H9 (cell line): ENCODE measurements around the gene SH2D1B. TPM values are rescaled to one million over a fixed set of nuclear protein-coding genes. Genes with fewer than 3 reads are reported as not detected.

Experiments
- DNase-seq: peaks from one replicate; pipeline ENCODE4 v3.0.0-alpha.2; 2017
- H2AFZ ChIP-seq: one replicate; pipeline ENCODE4 v1.6.1; 2013; ENCODE audit warnings: mild to moderate bottlenecking, low read length, control low read depth, moderate library complexity
- H2AK5ac ChIP-seq: 2 replicates; pipeline ENCODE4 v1.6.1; 2013; ENCODE audit warnings: low read length, control low read depth, mixed read lengths; ENCODE audit not compliant: insufficient read length
- H2BK120ac ChIP-seq: one replicate; pipeline ENCODE4 v1.6.1; 2013; ENCODE audit warnings: low read depth, mild to moderate bottlenecking, low read length, control low read depth, inconsistent platforms; ENCODE audit not compliant: poor library complexity, severe bottlenecking
- H2BK12ac ChIP-seq: 2 replicates; pipeline ENCODE4 v1.6.1; 2013; ENCODE audit warnings: low read length, control low read depth, mixed read lengths, low read depth; ENCODE audit not compliant: insufficient read length
- H2BK15ac ChIP-seq: 2 replicates; pipeline ENCODE4 v1.6.1; 2013; ENCODE audit warnings: low read depth, low read length, control low read depth
- H2BK20ac ChIP-seq: one replicate; pipeline ENCODE4 v1.6.1; 2013; ENCODE audit warnings: low read depth, mild to moderate bottlenecking, low read length, control low read depth, inconsistent platforms; ENCODE audit not compliant: poor library complexity, severe bottlenecking
- H2BK5ac ChIP-seq: 2 replicates; pipeline ENCODE4 v1.6.1; 2013; ENCODE audit warnings: low read length, control low read depth, mixed read lengths; ENCODE audit not compliant: insufficient read length
- H3K14ac ChIP-seq: 2 replicates; pipeline ENCODE4 v1.6.1; 2013; ENCODE audit warnings: low read length, control low read depth; ENCODE audit not compliant: insufficient read depth
- H3K18ac ChIP-seq: 2 replicates; pipeline ENCODE4 v1.6.1; 2013; ENCODE audit warnings: low read depth, mild to moderate bottlenecking, mixed read lengths, low read length, control low read depth; ENCODE audit not compliant: insufficient read length
- H3K23ac ChIP-seq: 2 replicates; pipeline ENCODE4 v1.6.1; 2013; ENCODE audit warnings: low read length, control low read depth, mixed read lengths, low read depth; ENCODE audit not compliant: insufficient read length
- H3K23me2 ChIP-seq: 2 replicates; pipeline ENCODE4 v1.6.1; 2013; ENCODE audit warnings: low read depth, mild to moderate bottlenecking, mixed read lengths, low read length, control low read depth; ENCODE audit not compliant: insufficient read length, poor library complexity, severe bottlenecking
- H3K27ac ChIP-seq: 2 replicates; pipeline ENCODE4 v1.5.1; 2013; ENCODE audit warnings: low read length, control low read depth, mixed read lengths, low read depth; ENCODE audit not compliant: insufficient read length
- H3K27me3 ChIP-seq: 2 replicates; pipeline ENCODE4 v1.6.1; 2013; ENCODE audit warnings: low read length, control low read depth, inconsistent platforms; ENCODE audit not compliant: insufficient read depth
- H3K4ac ChIP-seq: 2 replicates; pipeline ENCODE4 v1.6.1; 2013; ENCODE audit warnings: low read depth, mild to moderate bottlenecking, control low read depth, inconsistent platforms, low read length, moderate library complexity
- H3K4me1 ChIP-seq: 2 replicates; pipeline ENCODE4 v1.6.1; 2013; ENCODE audit warnings: low read length, control low read depth, inconsistent platforms; ENCODE audit not compliant: insufficient read depth
- H3K4me2 ChIP-seq: 2 replicates; pipeline ENCODE4 v1.6.1; 2013; ENCODE audit warnings: low read length, control low read depth, mixed read lengths; ENCODE audit not compliant: insufficient read length, insufficient read depth
- H3K56ac ChIP-seq: 2 replicates; pipeline ENCODE4 v1.6.1; 2013; ENCODE audit warnings: low read depth, mild to moderate bottlenecking, mixed read lengths, low read length, control low read depth; ENCODE audit not compliant: insufficient read length
- H3K79me1 ChIP-seq: 2 replicates; pipeline ENCODE4 v1.6.1; 2013; ENCODE audit warnings: low read depth, mild to moderate bottlenecking, moderate library complexity, low read length, control low read depth, inconsistent platforms; ENCODE audit not compliant: insufficient read depth, poor library complexity, severe bottlenecking
- H3K79me2 ChIP-seq: 2 replicates; pipeline ENCODE4 v1.6.1; 2013; ENCODE audit warnings: low read length, control low read depth, inconsistent platforms; ENCODE audit not compliant: insufficient read depth
- H3K9ac ChIP-seq: 2 replicates; pipeline ENCODE4 v1.6.1; 2013; ENCODE audit warnings: low read length, control low read depth, mixed read lengths; ENCODE audit not compliant: insufficient read length; ENCODE audit errors: extremely low read depth
- H3K9me3 ChIP-seq: one replicate; pipeline ENCODE4 v1.6.1; 2013; ENCODE audit warnings: low read depth, low read length, inconsistent platforms; ENCODE audit not compliant: control insufficient read depth
- H3T11ph ChIP-seq: one replicate; pipeline ENCODE4 v1.6.1; 2013; ENCODE audit warnings: mild to moderate bottlenecking, low read length, control low read depth, inconsistent platforms
- H4K20me1 ChIP-seq: one replicate; pipeline ENCODE4 v1.6.1; 2013; ENCODE audit not compliant: control insufficient read depth, insufficient read length, insufficient read depth
- H4K5ac ChIP-seq: 2 replicates; pipeline ENCODE4 v1.6.1; 2013; ENCODE audit warnings: low read depth, mild to moderate bottlenecking, mixed read lengths, low read length, control low read depth; ENCODE audit not compliant: insufficient read length
- H4K8ac ChIP-seq: replicated peaks from 2 replicates; pipeline ENCODE4 v1.6.1; 2013; ENCODE audit warnings: low read length, control low read depth, mixed read lengths, low read depth; ENCODE audit not compliant: insufficient read length
- H4K91ac ChIP-seq: 2 replicates; pipeline ENCODE4 v1.6.1; 2013; ENCODE audit warnings: low read depth, mild to moderate bottlenecking, moderate library complexity, mixed read lengths, low read length, control low read depth; ENCODE audit not compliant: insufficient read length
- H3K27ac Mint-ChIP-seq, 3 experiments: 2 replicates in 2 of 3; 3 replicates in 1 of 3; pipeline ENCODE4 v1.8.0; 2020 to 2021; ENCODE audit warnings: mixed read lengths in 3 of 3, mild to moderate bottlenecking in 1 of 3, moderate library complexity in 1 of 3
- H3K27me3 Mint-ChIP-seq: 2 replicates; pipeline ENCODE4 v1.8.0; 2021; ENCODE audit warnings: low read depth, mild to moderate bottlenecking, moderate library complexity, mixed read lengths
- H3K36me3 Mint-ChIP-seq, 3 experiments: 2 replicates in 2 of 3; 3 replicates in 1 of 3; pipeline ENCODE4 v1.8.0; 2020 to 2021; ENCODE audit warnings: low read depth in 3 of 3, mixed read lengths in 3 of 3; ENCODE audit not compliant: insufficient read depth in 1 of 3
- H3K4me1 Mint-ChIP-seq, 2 experiments: 2 replicates each; pipeline ENCODE4 v1.8.0; 2020; ENCODE audit warnings: mixed read lengths in 2 of 2
- H3K4me3 Mint-ChIP-seq, 2 experiments: 2 replicates in 1 of 2; 3 replicates in 1 of 2; pipeline ENCODE4 v1.8.0; 2020 to 2021; ENCODE audit warnings: mild to moderate bottlenecking in 2 of 2, mixed read lengths in 2 of 2, moderate library complexity in 1 of 2
- H3K9me3 Mint-ChIP-seq, 2 experiments: 2 replicates in 1 of 2; 3 replicates in 1 of 2; pipeline ENCODE4 v1.8.0; 2020; ENCODE audit warnings: mild to moderate bottlenecking in 2 of 2, mixed read lengths in 2 of 2, moderate library complexity in 1 of 2
- CTCF ChIP-seq: fragments of 200-600 bp; sonication (generic); conservative IDR thresholded peaks from 3 replicates; pipeline ENCODE4 v1.8.0; 2021; ENCODE audit warnings: antibody characterized with exemption, mild to moderate bottlenecking
- WGBS: extraction: QIAGEN DNeasy Blood & Tissue Kit; methylation state at CpG from one replicate; pipeline ENCODE4 v1.1.7; 2013; ENCODE audit warnings: missing lambda C conversion rate, low lambda C conversion rate, mixed read lengths; ENCODE audit not compliant: insufficient read length; ENCODE audit errors: extremely low coverage; 5-methylcytosine and 5-hydroxymethylcytosine counted together
- total RNA-seq: library from RNA; stranded (reverse); gene quantifications from 2 replicates; pipeline ENCODE4 v1.2.1, GENCODE V29; 2021

SH2D1B gene
- total RNA-seq, 1 experiment from 2014 or later, result not detected

- Histone ChIP-seq H3K79me1 (no peaks in the 10 kb centered on the region), H3K27me3 (no peaks in the 10 kb centered on the region), H3K23ac (no peak overlapping the region), H3K14ac (no peak overlapping the region), H3K27ac (no peak overlapping the region), H4K20me1 (no peaks in the 10 kb centered on the region), H4K91ac (no peak overlapping the region), H3K79me2 (no peaks in the 10 kb centered on the region), H3K23me2 (no peaks in the 10 kb centered on the region), H3K9me3 (no peaks in the 10 kb centered on the region), H3K56ac (no peak overlapping the region), H2AFZ (no peak overlapping the region), H2BK15ac (no peak overlapping the region), H3K4me2 (no peak overlapping the region), H3T11ph (no peak overlapping the region), H2BK5ac (no peak overlapping the region), H3K4ac (no peak overlapping the region), H4K5ac (no peak overlapping the region), H2BK20ac (no peak overlapping the region), H2BK12ac (no peak overlapping the region), H3K18ac (no peak overlapping the region), H3K9ac (no peak overlapping the region), H4K8ac (no peak overlapping the region), H3K4me1 (no peaks in the 10 kb centered on the region), H2BK120ac (no peak overlapping the region), H2AK5ac (no peak overlapping the region)
- H3K27ac Mint-ChIP-seq, result no peak overlapping the region; a peak in 1 of 7 replicates
- H3K9me3 Mint-ChIP-seq, result no peaks in the 10 kb centered on the region
- H3K4me3 Mint-ChIP-seq, result no peak overlapping the region
- H3K27me3 Mint-ChIP-seq, result no peaks in the 10 kb centered on the region
- WGBS, result no CpG with 5 or more reads among the region's 10 CpGs
- peaks cover 0 to 10% (median 3%) of the 10 kb centered on the region in 3 experiments; a peak in 4 of 7 replicates for H3K36me3 Mint-ChIP-seq
- TF ChIP-seq CTCF, result no peak
- H3K4me1 Mint-ChIP-seq, result peaks cover 0 to 7% of the 10 kb centered on the region in 2 experiments; a peak in 2 of 4 replicates
- no peak for DNase-seq
These were observed 46.5 kb downstream of the SH2D1B start for GRCh38 chr1:162365284-162366020.
